IMR-90 (cell line): Measurements from ENCODE around the gene HTT-AS. TPM values are rescaled to one million over a fixed set of nuclear protein-coding genes. Genes with fewer than 3 reads are reported as not detected.

ENCODE experiments used
- ATAC-seq: fragments of 200-7000 bp; cut with Tn5 transposase; 2 replicates; pipeline ENCODE4 v1.9.1; 2020; ENCODE audit warnings: low read depth, mild to moderate bottlenecking, moderate library complexity
- BruUV-seq: library from RNA; stranded (reverse); fragments of 400-500 nt; replicated peaks from 2 replicates; lab custom pipeline; 2021; lab: Mats Ljungman, UMichigan
- CTCF ChIA-PET: fragments of 300-600 bp; formaldehyde crosslinking; extraction: SDS; loops from one replicate; lab custom pipeline; 2021; ENCODE audit warnings: antibody characterized with exemption; lab: Yijun Ruan, JAX
- POLR2A ChIA-PET: fragments of 300-600 bp; sonication (Branson Sonifier 250); formaldehyde crosslinking; loops from one replicate; lab custom pipeline; 2022; ENCODE audit warnings: antibody characterized with exemption; ENCODE audit not compliant: unreplicated experiment; lab: Charles Lee
- DNase-seq: peaks from one replicate; pipeline ENCODE4 v3.0.0; 2013
- H2AFZ ChIP-seq: replicated peaks from 2 replicates; pipeline ENCODE3; 2013; ENCODE audit warnings: low read length, mild to moderate bottlenecking; ENCODE audit not compliant: poor library complexity
- H2AK5ac ChIP-seq: 2 replicates; pipeline ENCODE4 v1.6.1; 2013; ENCODE audit warnings: low read depth, low read length, inconsistent platforms
- H2AK9ac ChIP-seq: replicated peaks from 2 replicates; pipeline ENCODE3; 2013; ENCODE audit warnings: mild to moderate bottlenecking, low read depth, low read length, moderate library complexity; ENCODE audit not compliant: poor library complexity
- H2BK120ac ChIP-seq: 2 replicates; pipeline ENCODE4 v1.6.1; 2013; ENCODE audit warnings: low read depth, low read length, inconsistent platforms
- H2BK15ac ChIP-seq: 3 replicates; pipeline ENCODE4 v1.6.1; 2013; ENCODE audit warnings: low read depth, low read length, inconsistent platforms
- H2BK20ac ChIP-seq: 2 replicates; pipeline ENCODE4 v1.6.1; 2013; ENCODE audit warnings: low read depth, mild to moderate bottlenecking, inconsistent platforms, low read length, moderate library complexity
- H2BK5ac ChIP-seq: 2 replicates; pipeline ENCODE4 v1.6.1; 2013; ENCODE audit warnings: mild to moderate bottlenecking, low read depth, low read length, inconsistent platforms; ENCODE audit not compliant: poor library complexity, severe bottlenecking
- H3K14ac ChIP-seq: replicated peaks from 2 replicates; pipeline ENCODE4 v1.6.1; 2013; ENCODE audit warnings: low read depth, low read length, inconsistent platforms
- H3K18ac ChIP-seq: 2 replicates; pipeline ENCODE4 v1.6.1; 2013; ENCODE audit warnings: low read depth, low read length, control low read depth
- H3K23ac ChIP-seq: 2 replicates; pipeline ENCODE4 v1.6.1; 2013; ENCODE audit warnings: low read depth, low read length, inconsistent platforms
- H3K27ac ChIP-seq: 2 replicates; pipeline ENCODE4 v1.5.1; 2013; ENCODE audit warnings: mild to moderate bottlenecking, control low read depth, low read length; ENCODE audit not compliant: insufficient read depth
- H3K27me3 ChIP-seq: 2 replicates; pipeline ENCODE4 v1.6.1; 2013; ENCODE audit warnings: low read length; ENCODE audit not compliant: control insufficient read depth, insufficient read depth
- H3K36me3 ChIP-seq: 2 replicates; pipeline ENCODE4 v1.6.1; 2013; ENCODE audit warnings: low read length, mixed read lengths; ENCODE audit not compliant: control insufficient read depth, insufficient read depth
- H3K4ac ChIP-seq: 2 replicates; pipeline ENCODE4 v1.6.1; 2013; ENCODE audit warnings: low read depth, low read length, inconsistent platforms
- H3K4me1 ChIP-seq: 2 replicates; pipeline ENCODE4 v1.6.1; 2013; ENCODE audit warnings: low read length, mixed read lengths; ENCODE audit not compliant: control insufficient read depth, insufficient read depth
- H3K4me2 ChIP-seq: 2 replicates; pipeline ENCODE4 v1.6.1; 2013; ENCODE audit warnings: low read depth, mild to moderate bottlenecking, control low read depth, low read length, moderate library complexity
- H3K4me3 ChIP-seq: 2 replicates; pipeline ENCODE4 v1.5.1; 2013; ENCODE audit warnings: low read depth, mild to moderate bottlenecking, control low read depth, low read length, moderate library complexity; ENCODE audit not compliant: insufficient read depth
- H3K56ac ChIP-seq: 2 replicates; pipeline ENCODE4 v1.6.1; 2013; ENCODE audit warnings: low read length, inconsistent platforms; ENCODE audit not compliant: insufficient read depth; ENCODE audit errors: extremely low read depth
- H3K79me1 ChIP-seq, 2 experiments: 2 replicates each; pipeline ENCODE4 v1.6.1; 2013; ENCODE audit warnings: low read length in 2 of 2, inconsistent platforms in 1 of 2, low read depth in 1 of 2
- H3K9ac ChIP-seq: 2 replicates; pipeline ENCODE4 v1.6.1; 2013; ENCODE audit warnings: low read depth, low read length, control low read depth
- H3K9me1 ChIP-seq: 2 replicates; pipeline ENCODE4 v1.6.1; 2013; ENCODE audit warnings: low read length, inconsistent platforms; ENCODE audit not compliant: insufficient read depth
- H3K9me3 ChIP-seq: 2 replicates; pipeline ENCODE4 v1.6.1; 2013; ENCODE audit warnings: low read length; ENCODE audit not compliant: control insufficient read depth, insufficient read depth
- H4K20me1 ChIP-seq: 2 replicates; pipeline ENCODE4 v1.6.1; 2013; ENCODE audit warnings: low read length, inconsistent platforms; ENCODE audit not compliant: insufficient read depth
- H4K5ac ChIP-seq: 2 replicates; pipeline ENCODE4 v1.6.1; 2013; ENCODE audit warnings: mild to moderate bottlenecking, low read depth, low read length, control low read depth
- H4K8ac ChIP-seq, 2 experiments: 2 replicates each; pipeline ENCODE4 v1.6.1; 2013; ENCODE audit warnings: low read depth in 2 of 2, low read length in 2 of 2, control low read depth in 1 of 2, inconsistent platforms in 1 of 2
- H4K91ac ChIP-seq: 2 replicates; pipeline ENCODE4 v1.6.1; 2013; ENCODE audit warnings: low read depth, low read length, inconsistent platforms; ENCODE audit not compliant: insufficient read depth
- CEBPB ChIP-seq: IDR thresholded peaks from 2 replicates; pipeline ENCODE4 v1.6.1; 2012; ENCODE audit warnings: low read depth, low read length, improper control_type of control experiment
- CHD1 ChIP-seq: IDR thresholded peaks from 2 replicates; pipeline ENCODE4 v1.6.1; 2012; ENCODE audit warnings: low read depth, low read length, improper control_type of control experiment
- FOS ChIP-seq: fragments of 150-350 bp; IDR thresholded peaks from 2 replicates; pipeline ENCODE4 v1.6.1; 2016; ENCODE audit warnings: low read depth, low read length
- MAFK ChIP-seq: IDR thresholded peaks from 2 replicates; pipeline ENCODE4 v1.6.1; 2012; ENCODE audit warnings: low read depth, low read length, improper control_type of control experiment
- MXI1 ChIP-seq: IDR thresholded peaks from 2 replicates; pipeline ENCODE4 v1.6.1; 2012; ENCODE audit warnings: low read depth, mild to moderate bottlenecking, low read length, moderate library complexity, borderline replicate concordance
- POLR2A ChIP-seq: IDR thresholded peaks from 2 replicates; pipeline ENCODE4 v1.6.1; 2012; ENCODE audit warnings: mild to moderate bottlenecking, low read depth, low read length
- RAD21 ChIP-seq: IDR thresholded peaks from 2 replicates; pipeline ENCODE4 v1.6.1; 2012; ENCODE audit warnings: low read length, improper control_type of control experiment
- RFX5 ChIP-seq: IDR thresholded peaks from 2 replicates; pipeline ENCODE4 v1.8.0; 2012; ENCODE audit warnings: low read depth, mild to moderate bottlenecking, low read length, moderate library complexity
- whole genome bisulfite sequencing, 2 experiments: methylation state at CpG; one replicate each; pipeline versions ENCODE4 v1.1.5 to v1.1.7; 2013; ENCODE audit warnings: missing lambda C conversion rate in 2 of 2; ENCODE audit not compliant: insufficient read length in 1 of 2; ENCODE audit errors: extremely low coverage in 2 of 2; 5-methylcytosine and 5-hydroxymethylcytosine counted together
- dilution Hi-C: fragments of 300-500 bp; cut with HindIII; formaldehyde crosslinking; loops from one replicate; pipeline ENCODE4 v1.14.3; 2018; ENCODE audit warnings: low sequenced_read_pairs; ENCODE audit not compliant: unreplicated experiment
- in situ Hi-C: fragments of 300-500 bp; cut with MboI; formaldehyde crosslinking; loops from 3 replicates; pipeline ENCODE4 v1.14.3; 2019; ENCODE audit warnings: low sequenced_read_pairs, inconsistent platforms, mixed read lengths
- intact Hi-C: fragments of 100-400 bp; cut with micrococcal nuclease; formaldehyde crosslinking; loops from 2 replicates; pipeline ENCODE4 v1.10.0; 2022
- polyA plus RNA-seq, 3 experiments: library from polyadenylated mRNA; depleted of rRNA; stranded (reverse); fragments of >200 nt; gene quantifications; 2 replicates each; pipeline ENCODE4 v1.2.3, GENCODE V29; 2012; ENCODE audit warnings: low replicate concordance in 1 of 3
- total RNA-seq: library from RNA; depleted of rRNA; stranded (reverse); fragments of >200 nt; gene quantifications from 2 replicates; pipeline ENCODE4 v1.2.3, GENCODE V29; 2012
- TF ChIP-seq, protein P1 (sequence below): fragments of 150-350 bp; IDR thresholded peaks from 2 replicates; pipeline ENCODE4 v1.6.1; 2017; ENCODE audit warnings: mild to moderate bottlenecking, antibody characterized with exemption, low read length, low read depth
- TF ChIP-seq, protein P2 (sequence below): conservative IDR thresholded peaks from 2 replicates; pipeline ENCODE4 v1.5.1; 2012; ENCODE audit warnings: mild to moderate bottlenecking, low read depth, low read length, improper control_type of control experiment
- TF ChIP-seq, protein P3 (sequence below): fragments of 150-350 bp; IDR thresholded peaks from 2 replicates; pipeline ENCODE4 v1.6.1; 2016; ENCODE audit warnings: low read depth, mild to moderate bottlenecking, low read length, moderate library complexity, borderline replicate concordance

HTT-AS gene
- total and polyA plus RNA-seq, 2 of the 4 experiments (the other 2 are of a cell fraction), result not detected

DNA sequence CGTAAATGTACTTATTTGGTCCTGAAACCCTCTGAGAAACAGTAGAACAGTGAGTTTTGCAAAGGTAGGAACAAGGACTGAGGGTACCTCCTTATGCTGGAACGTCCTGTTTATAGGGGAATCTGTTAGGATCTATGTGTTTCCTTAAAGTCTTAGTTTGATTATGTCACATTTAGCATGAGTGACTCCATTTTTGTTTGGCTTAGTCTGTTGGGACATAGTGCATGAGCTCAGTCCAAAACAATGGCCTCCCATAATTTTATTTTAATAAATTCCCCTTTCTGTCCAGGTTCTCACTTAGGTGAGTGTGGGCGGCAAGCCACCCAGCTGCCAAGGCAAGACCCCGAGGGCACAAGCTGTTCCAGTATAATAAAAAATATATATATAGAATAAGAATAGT, 27.7 kb downstream of the HTT-AS start:
- Histone ChIP-seq H3K18ac (no peak overlapping the region), H3K9ac (no peak overlapping the region), H2BK15ac (no peak overlapping the region), H3K4me3 (no peak overlapping the region), H3K9me3 (no peaks in the 10 kb centered on the region), H2AK5ac (no peak overlapping the region), H2BK20ac (no peak overlapping the region), H3K23ac (no peak overlapping the region), H3K4me2 (no peak overlapping the region), H3K27ac (no peak overlapping the region), H2AK9ac (no peak overlapping the region), H3K14ac (no peak overlapping the region), H4K5ac (no peak overlapping the region), H3K79me1 (no peaks in the 10 kb centered on the region), H4K91ac (no peak overlapping the region), H4K8ac (no peak overlapping the region), H3K4ac (no peak overlapping the region), H3K56ac (no peak overlapping the region), H3K9me1 (no peaks in the 10 kb centered on the region), H3K36me3 (no peaks in the 10 kb centered on the region), H3K27me3 (peaks cover 9% of the 10 kb centered on the region), H2BK5ac (no peak overlapping the region), H2AFZ (no peak overlapping the region), H3K4me1 (peaks cover 2% of the 10 kb centered on the region; the same call in 1 of the 2 replicates), H2BK120ac (no peak overlapping the region), H4K20me1 (no peaks in the 10 kb centered on the region)
- WGBS, 2 experiments, result no CpG with 5 or more reads among the region's 4 CpGs
- no peak for TF ChIP-seq CHD1
- no peak for TF ChIP-seq RFX5
- TF ChIP-seq, protein P1, sequence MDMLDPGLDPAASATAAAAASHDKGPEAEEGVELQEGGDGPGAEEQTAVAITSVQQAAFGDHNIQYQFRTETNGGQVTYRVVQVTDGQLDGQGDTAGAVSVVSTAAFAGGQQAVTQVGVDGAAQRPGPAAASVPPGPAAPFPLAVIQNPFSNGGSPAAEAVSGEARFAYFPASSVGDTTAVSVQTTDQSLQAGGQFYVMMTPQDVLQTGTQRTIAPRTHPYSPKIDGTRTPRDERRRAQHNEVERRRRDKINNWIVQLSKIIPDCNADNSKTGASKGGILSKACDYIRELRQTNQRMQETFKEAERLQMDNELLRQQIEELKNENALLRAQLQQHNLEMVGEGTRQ, result no peak
- no peak for TF ChIP-seq CEBPB
- TF ChIP-seq, protein P2, sequence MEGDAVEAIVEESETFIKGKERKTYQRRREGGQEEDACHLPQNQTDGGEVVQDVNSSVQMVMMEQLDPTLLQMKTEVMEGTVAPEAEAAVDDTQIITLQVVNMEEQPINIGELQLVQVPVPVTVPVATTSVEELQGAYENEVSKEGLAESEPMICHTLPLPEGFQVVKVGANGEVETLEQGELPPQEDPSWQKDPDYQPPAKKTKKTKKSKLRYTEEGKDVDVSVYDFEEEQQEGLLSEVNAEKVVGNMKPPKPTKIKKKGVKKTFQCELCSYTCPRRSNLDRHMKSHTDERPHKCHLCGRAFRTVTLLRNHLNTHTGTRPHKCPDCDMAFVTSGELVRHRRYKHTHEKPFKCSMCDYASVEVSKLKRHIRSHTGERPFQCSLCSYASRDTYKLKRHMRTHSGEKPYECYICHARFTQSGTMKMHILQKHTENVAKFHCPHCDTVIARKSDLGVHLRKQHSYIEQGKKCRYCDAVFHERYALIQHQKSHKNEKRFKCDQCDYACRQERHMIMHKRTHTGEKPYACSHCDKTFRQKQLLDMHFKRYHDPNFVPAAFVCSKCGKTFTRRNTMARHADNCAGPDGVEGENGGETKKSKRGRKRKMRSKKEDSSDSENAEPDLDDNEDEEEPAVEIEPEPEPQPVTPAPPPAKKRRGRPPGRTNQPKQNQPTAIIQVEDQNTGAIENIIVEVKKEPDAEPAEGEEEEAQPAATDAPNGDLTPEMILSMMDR, result no peak
- no peak for TF ChIP-seq MAFK
- TF ChIP-seq MXI1, result no peak
- TF ChIP-seq, protein P3, sequence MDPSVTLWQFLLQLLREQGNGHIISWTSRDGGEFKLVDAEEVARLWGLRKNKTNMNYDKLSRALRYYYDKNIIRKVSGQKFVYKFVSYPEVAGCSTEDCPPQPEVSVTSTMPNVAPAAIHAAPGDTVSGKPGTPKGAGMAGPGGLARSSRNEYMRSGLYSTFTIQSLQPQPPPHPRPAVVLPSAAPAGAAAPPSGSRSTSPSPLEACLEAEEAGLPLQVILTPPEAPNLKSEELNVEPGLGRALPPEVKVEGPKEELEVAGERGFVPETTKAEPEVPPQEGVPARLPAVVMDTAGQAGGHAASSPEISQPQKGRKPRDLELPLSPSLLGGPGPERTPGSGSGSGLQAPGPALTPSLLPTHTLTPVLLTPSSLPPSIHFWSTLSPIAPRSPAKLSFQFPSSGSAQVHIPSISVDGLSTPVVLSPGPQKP, result no peak
- TF ChIP-seq RAD21, result no peak
- TF ChIP-seq FOS, result no peak
- no peak for TF ChIP-seq POLR2A
- BruUV-seq, result no TSS peak
- CTCF ChIA-PET, result interaction anchor here (0.6 to 0.9 kb wide), 2 partner anchors 25 to 33 kb away, joined by 3 read pairs; no protein-coding TSS in a partner anchor
- dilution Hi-C loops (no loop called here), in situ Hi-C loops (loop anchor here (25.0 kb wide), 1 partner anchor 284 kb away; the partner anchor contains the start of gene TNIP2), intact Hi-C loops (no loop called here)
- POLR2A ChIA-PET, result no interaction called here
- DNase-seq (no peak), ATAC-seq (no peak)
